Retinal pigment epithelial cell (primary cell): Measurements from ENCODE around the gene LGALS3BP.

Source experiments
- DNase-seq: peaks from one replicate; pipeline ENCODE4 v3.0.0-alpha.2; 2010; ENCODE audit warnings: low read depth
- H3K4me3 ChIP-seq: 2 replicates; pipeline ENCODE4 v1.5.1; 2011; ENCODE audit warnings: mild to moderate bottlenecking, low read length, control low read depth, moderate library complexity
- TF ChIP-seq, protein P1 (sequence below): conservative IDR thresholded peaks from 2 replicates; pipeline ENCODE4 v1.5.1; 2011; ENCODE audit warnings: low read depth, low read length, control low read depth, inconsistent platforms

Gene LGALS3BP

GRCh38 chr17:78979780-78980623 is at the start of gene LGALS3BP:
LGALS3BP (minus strand) TSS chr17:78979923; CDS start chr17:78977191, 2,732 bp downstream.
- TF ChIP-seq, protein P1, sequence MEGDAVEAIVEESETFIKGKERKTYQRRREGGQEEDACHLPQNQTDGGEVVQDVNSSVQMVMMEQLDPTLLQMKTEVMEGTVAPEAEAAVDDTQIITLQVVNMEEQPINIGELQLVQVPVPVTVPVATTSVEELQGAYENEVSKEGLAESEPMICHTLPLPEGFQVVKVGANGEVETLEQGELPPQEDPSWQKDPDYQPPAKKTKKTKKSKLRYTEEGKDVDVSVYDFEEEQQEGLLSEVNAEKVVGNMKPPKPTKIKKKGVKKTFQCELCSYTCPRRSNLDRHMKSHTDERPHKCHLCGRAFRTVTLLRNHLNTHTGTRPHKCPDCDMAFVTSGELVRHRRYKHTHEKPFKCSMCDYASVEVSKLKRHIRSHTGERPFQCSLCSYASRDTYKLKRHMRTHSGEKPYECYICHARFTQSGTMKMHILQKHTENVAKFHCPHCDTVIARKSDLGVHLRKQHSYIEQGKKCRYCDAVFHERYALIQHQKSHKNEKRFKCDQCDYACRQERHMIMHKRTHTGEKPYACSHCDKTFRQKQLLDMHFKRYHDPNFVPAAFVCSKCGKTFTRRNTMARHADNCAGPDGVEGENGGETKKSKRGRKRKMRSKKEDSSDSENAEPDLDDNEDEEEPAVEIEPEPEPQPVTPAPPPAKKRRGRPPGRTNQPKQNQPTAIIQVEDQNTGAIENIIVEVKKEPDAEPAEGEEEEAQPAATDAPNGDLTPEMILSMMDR: no peak
- peak within 1 kb of the TSS; percentile 60 for H3K4me3 ChIP-seq
- DNase-seq: peak; percentile 93

DNA sequence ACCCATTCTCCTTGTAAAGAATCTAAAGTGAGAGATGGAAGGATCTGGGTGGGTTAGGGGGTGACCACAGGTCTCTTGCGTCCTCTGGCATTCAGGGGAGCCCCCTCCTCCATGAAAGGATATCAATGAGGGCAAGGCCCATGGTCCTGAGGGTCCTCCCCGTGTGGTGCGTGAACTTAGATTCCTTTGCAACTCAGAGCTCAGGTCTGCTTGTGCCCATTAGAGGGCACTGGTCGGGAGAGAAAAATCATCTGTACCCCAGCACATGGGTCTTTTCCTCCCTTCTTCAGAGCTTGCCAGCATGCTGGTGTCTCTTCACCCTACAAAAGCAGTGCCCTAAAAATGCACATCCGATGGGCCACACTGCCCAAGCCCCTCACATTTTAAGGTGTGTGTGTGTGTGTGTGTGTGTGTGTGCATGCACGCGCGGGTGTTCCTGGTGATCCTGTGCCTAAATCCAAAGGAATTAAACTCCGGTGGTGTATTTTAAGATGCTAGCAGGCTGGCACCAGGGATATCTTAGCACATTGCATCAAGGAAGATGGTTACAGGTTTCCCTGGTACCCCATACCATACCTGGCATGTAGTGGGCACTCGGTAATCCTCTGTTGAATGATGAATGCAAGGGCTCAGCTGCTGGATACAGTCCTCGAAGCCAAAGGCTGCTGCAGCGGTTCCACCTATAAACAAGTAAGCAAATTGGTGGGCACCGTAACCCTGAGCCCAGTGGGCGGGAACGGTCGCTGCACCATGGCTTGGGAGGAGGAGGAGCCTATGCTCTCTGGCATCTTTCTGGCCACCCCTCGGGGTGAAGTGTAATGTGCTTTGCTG is 49.0 kb upstream of the LGALS3BP start:
- DNase-seq: no peak
- TF ChIP-seq, protein P1: peak; percentile 55
- no peak overlapping the region for H3K4me3 ChIP-seq

- H3K4me3 ChIP-seq: no peak overlapping the region
- TF ChIP-seq, protein P1: no peak
- no peak for DNase-seq
Observed at GRCh38 chr17:79027925-79028491, 48.3 kb upstream of the LGALS3BP start.

DNA sequence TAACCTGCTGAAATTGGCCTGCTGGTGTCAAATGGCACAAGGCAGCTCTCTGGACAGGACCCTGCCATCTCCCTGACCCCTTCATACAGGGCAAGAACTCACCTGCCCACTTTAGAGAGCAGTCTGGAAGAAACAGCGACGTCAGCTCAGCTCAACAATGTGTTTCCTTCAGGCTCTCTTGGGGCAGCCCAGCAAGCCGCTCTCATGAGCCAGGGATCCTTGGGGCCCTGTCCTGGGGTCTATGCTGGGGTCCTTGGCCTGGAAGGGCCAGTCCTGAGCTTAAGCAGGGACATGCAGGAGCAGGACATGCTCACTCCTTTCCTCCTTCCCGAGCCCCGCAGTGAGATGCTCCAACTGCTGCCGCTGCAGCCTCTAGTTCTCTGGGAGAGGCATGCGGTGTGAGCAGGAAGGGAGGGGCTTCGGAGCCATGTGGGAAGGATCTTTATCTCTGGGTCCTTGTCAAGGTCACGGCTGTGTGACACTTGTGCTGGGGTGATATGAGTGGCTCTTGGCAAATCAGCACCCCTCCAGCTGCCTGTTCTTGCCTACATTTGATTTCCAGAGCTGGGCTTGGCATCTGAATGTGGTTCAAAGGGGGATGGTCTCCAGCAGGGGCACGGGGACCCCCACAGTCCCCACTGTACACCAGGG is 47.7 kb upstream of the LGALS3BP start:
- no peak for DNase-seq
- no peak overlapping the region for H3K4me3 ChIP-seq
- TF ChIP-seq, protein P1: no peak

GRCh38 chr17:79026376-79027273 is 46.9 kb upstream of the LGALS3BP start:
- TF ChIP-seq, protein P1: no peak
- DNase-seq: no peak
- H3K4me3 ChIP-seq: no peak overlapping the region
